HepG2 (cell line): ENCODE data around the gene PEX3. TPM values are rescaled to one million over a fixed set of nuclear protein-coding genes. Genes with fewer than 3 reads are reported as not detected.

Source experiments
- ATAC-seq: fragments of 200-7000 bp; cut with Tn5 transposase; 3 replicates; pipeline ENCODE4 v1.9.1; 2020; ENCODE audit warnings: mild to moderate bottlenecking, moderate library complexity
- BruUV-seq: library from RNA; stranded (reverse); fragments of 400-500 nt; replicated peaks from 2 replicates; lab custom pipeline; 2021; lab: Mats Ljungman, UMichigan
- CTCF ChIA-PET: fragments of 300-600 bp; formaldehyde crosslinking; extraction: SDS; loops from one replicate; lab custom pipeline; 2021; ENCODE audit warnings: low total read pairs, inconsistent platforms, low intra/inter-chr PET ratio; lab: Yijun Ruan, JAX
- POLR2A ChIA-PET: fragments of 350-600 bp; sonication (Branson Sonifier 250); formaldehyde crosslinking; loops from one replicate; lab custom pipeline; 2020; ENCODE audit warnings: antibody characterized with exemption, inconsistent platforms; lab: Yijun Ruan, JAX
- DNase-seq: peaks from one replicate; pipeline ENCODE4 v3.0.0-alpha.2; 2015; ENCODE audit warnings: low spot score
- FAIRE-seq: peaks from 3 replicates; lab custom pipeline; 2011; peaks lifted over from hg19 to GRCh38; lab: Jason Lieb, UNC
- H2AFZ ChIP-seq: one replicate; pipeline ENCODE4 v1.6.1; 2011; ENCODE audit warnings: low read length, inconsistent platforms
- H3K27ac ChIP-seq: fragments of 300-600 bp; 3 replicates; pipeline ENCODE4 v1.8.0; 2011; ENCODE audit warnings: mixed run types, mild to moderate bottlenecking, mixed read lengths, low read length, inconsistent platforms; ENCODE audit not compliant: insufficient read depth; ENCODE audit errors: extremely low read length
- H3K27me3 ChIP-seq, 2 experiments: fragments of 200-600 bp in 1 of 2; 2 replicates in 1 of 2; 3 replicates in 1 of 2; pipeline versions ENCODE4 v1.6.0 to v1.8.0; 2011; ENCODE audit warnings: low read length in 2 of 2, mild to moderate bottlenecking in 2 of 2, moderate library complexity in 2 of 2, inconsistent platforms in 1 of 2; ENCODE audit not compliant: insufficient read depth in 2 of 2, control insufficient read depth in 1 of 2
- H3K36me3 ChIP-seq, 2 experiments: fragments of 200-600 bp in 1 of 2; replicated peaks in 1 of 2; 2 replicates in 1 of 2; 3 replicates in 1 of 2; pipeline versions ENCODE4 v1.5.1 to v1.8.0; 2011; ENCODE audit warnings: low read length in 2 of 2, inconsistent platforms in 1 of 2; ENCODE audit not compliant: insufficient read depth in 2 of 2, control insufficient read depth in 1 of 2
- H3K4me1 ChIP-seq: 2 replicates; pipeline ENCODE4 v1.5.1; 2012; ENCODE audit warnings: low read length, inconsistent platforms; ENCODE audit not compliant: insufficient read depth
- H3K4me2 ChIP-seq: 2 replicates; pipeline ENCODE4 v1.6.0; 2011; ENCODE audit warnings: low read depth, low read length, inconsistent platforms
- H3K4me3 ChIP-seq, 3 experiments: fragments of 200-600 bp in 1 of 3; sonication (generic), shearing (Covaris generic) in 1 of 3; replicated peaks in 1 of 3; 2 replicates each; pipeline ENCODE4 v1.5.1; 2011 to 2016; ENCODE audit warnings: low read length in 3 of 3, inconsistent platforms in 2 of 3, low read depth in 2 of 3, mild to moderate bottlenecking in 2 of 3, control low read depth in 1 of 3, mixed read lengths in 1 of 3; ENCODE audit not compliant: insufficient read depth in 1 of 3
- H3K79me2 ChIP-seq: one replicate; pipeline ENCODE4 v1.6.1; 2011; ENCODE audit warnings: low read length, inconsistent platforms; ENCODE audit not compliant: insufficient read depth
- H3K9ac ChIP-seq: 2 replicates; pipeline ENCODE4 v1.6.0; 2011; ENCODE audit warnings: mild to moderate bottlenecking, low read depth, low read length, inconsistent platforms; ENCODE audit not compliant: insufficient read depth
- H3K9me3 ChIP-seq: 2 replicates; pipeline ENCODE4 v1.5.1; 2012; ENCODE audit warnings: mild to moderate bottlenecking, low read length
- H4K20me1 ChIP-seq: 2 replicates; pipeline ENCODE4 v1.6.0; 2011; ENCODE audit warnings: inconsistent platforms, mild to moderate bottlenecking, low read length, moderate library complexity; ENCODE audit not compliant: insufficient read depth
- DRAP1 ChIP-seq: IDR thresholded peaks from 2 replicates; pipeline ENCODE4 v1.6.1; 2016; ENCODE audit warnings: missing genetic modification reagents, missing compliant biosample characterization
- HCFC1 ChIP-seq: fragments of 150-350 bp; IDR thresholded peaks from 2 replicates; pipeline ENCODE4 v1.6.1; 2014; ENCODE audit warnings: low read depth, low read length
- HNRNPK ChIP-seq: fragments of 200-400 bp; formaldehyde crosslinking; IDR thresholded peaks from 2 replicates; pipeline ENCODE4 v1.6.1; 2018; ENCODE audit warnings: low read length, low read depth, moderate library complexity, mild to moderate bottlenecking; ENCODE audit not compliant: poor library complexity, severe bottlenecking
- PATZ1 ChIP-seq: sonication (generic); formaldehyde crosslinking; IDR thresholded peaks from 2 replicates; pipeline ENCODE4 v1.4.0; 2020; ENCODE audit warnings: missing genetic modification reagents
- SAP130 ChIP-seq: IDR thresholded peaks from 2 replicates; pipeline ENCODE4 v1.6.1; 2016; ENCODE audit warnings: low read depth
- TIGD3 ChIP-seq: sonication (generic); formaldehyde crosslinking; IDR thresholded peaks from 2 replicates; pipeline ENCODE4 v1.5.1; 2020; ENCODE audit warnings: mild to moderate bottlenecking, missing genetic modification reagents, borderline replicate concordance
- ZNF121 ChIP-seq: sonication (generic); formaldehyde crosslinking; IDR thresholded peaks from 2 replicates; pipeline ENCODE4 v1.5.0; 2020; ENCODE audit warnings: mild to moderate bottlenecking, missing genetic modification reagents
- ZNF775 ChIP-seq: sonication (generic); formaldehyde crosslinking; IDR thresholded peaks from 2 replicates; pipeline ENCODE4 v1.4.0; 2020; ENCODE audit warnings: missing genetic modification reagents, mild to moderate bottlenecking, moderate library complexity, borderline replicate concordance
- ZNF790 ChIP-seq: sonication (generic); formaldehyde crosslinking; IDR thresholded peaks from 2 replicates; pipeline ENCODE4 v1.8.0; 2022; ENCODE audit warnings: missing genetic modification reagents, mild to moderate bottlenecking, borderline replicate concordance
- ZNF841 ChIP-seq: sonication (generic); formaldehyde crosslinking; IDR thresholded peaks from 2 replicates; pipeline ENCODE4 v1.8.1; 2023; ENCODE audit warnings: missing genetic modification reagents, borderline replicate concordance
- WGBS: methylation state at CpG from one replicate; pipeline ENCODE4 v1.1.6; 2017; ENCODE audit warnings: low lambda C conversion rate; 5-methylcytosine and 5-hydroxymethylcytosine counted together
- in situ Hi-C: cut with HindIII; loops from 2 replicates; pipeline ENCODE4 v1.10.0; 2017; ENCODE audit warnings: low pct_unique_long_range_greater_than_20kb; ENCODE audit not compliant: extremely low pct_ligation_motif_present
- intact Hi-C: fragments of 100-400 bp; cut with micrococcal nuclease; formaldehyde crosslinking; loops from one replicate; pipeline ENCODE4 v1.10.0; 2022; ENCODE audit not compliant: unreplicated experiment
- polyA plus RNA-seq, 8 experiments: library from polyadenylated mRNA; depleted of rRNA in 3 of 8; stranded (reverse) in 7 of 8; unstranded in 1 of 8; fragments of >200 nt; fragmentation: Illumina TruSeq in 4 of 8; extraction: Trizol in 4 of 8; gene quantifications; 2 replicates each; pipeline versions ENCODE4 v1.2.1 to v1.2.3, GENCODE V29; 2011 to 2016; ENCODE audit warnings: low read depth in 4 of 8, missing spikeins in 1 of 8, mixed read lengths in 1 of 8; ENCODE audit not compliant: insufficient read depth in 1 of 8
- total RNA-seq, 5 experiments: library from RNA; depleted of rRNA; stranded (reverse); fragments of >200 nt; fragmentation: Illumina TruSeq; extraction: Trizol; gene quantifications; 2 replicates each; pipeline ENCODE4 v1.2.3, GENCODE V29; 2016; ENCODE audit warnings: low read depth in 1 of 5

PEX3 gene
- total and polyA plus RNA-seq, 2 of the 13 experiments (the other 11 are each of a cell fraction or from before 2014, with no cell fraction given), result 30.9 to 40.8 TPM

- Histone ChIP-seq H3K27ac (peak overlapping the region; percentile 86), H3K4me3 (peak overlapping the region; percentile 73 to 96 (median 92)), H3K79me2 (peaks cover 54% of the 10 kb centered on the region), H3K9ac (peak overlapping the region; percentile 93), H3K4me2 (peak overlapping the region; percentile 90), H3K9me3 (no peaks in the 10 kb centered on the region), H3K36me3 (peaks cover 2 to 5% of the 10 kb centered on the region in 2 experiments; a peak in 3 of 5 replicates), H3K4me1 (peaks cover 36% of the 10 kb centered on the region), H2AFZ (peak overlapping the region; percentile 99), H4K20me1 (no peaks in the 10 kb centered on the region), H3K27me3 (no peaks in the 10 kb centered on the region; a peak in 2 of 5 replicates)
- DNase-seq, result no peak
- ATAC-seq, result no peak
- WGBS, result 69% methylated on average over 6 of the region's 6 CpGs
- peak; percentile 87; the same call in 1 of the 2 replicates for TF ChIP-seq ZNF121 (CRISPR knock-in tag)
- TF ChIP-seq HNRNPK, result no peak
- BruUV-seq, result no TSS peak
- in situ Hi-C loops, result no loop called here
- intact Hi-C loops, result no loop called here
- ChIA-PET CTCF (no interaction called here), POLR2A (interaction anchor here (1.8 kb wide), 1 partner anchor 15 kb away, joined by 18 read pairs; no protein-coding TSS in a partner anchor)
- FAIRE-seq, result no peak
Observed at GRCh38 chr6:143449082-143449713, 1.4 kb upstream of the PEX3 start.

- CTCF ChIA-PET, result no interaction called here
- peaks cover 60% of the 10 kb centered on the region for H3K79me2 ChIP-seq
- intact Hi-C loops (loop anchor here (1.0 to 2.0 kb wide), 2 partner anchors 18 to 61 kb away; partner anchors contain the start of gene FUCA2), in situ Hi-C loops (no loop called here)
- H2AFZ ChIP-seq, result peak overlapping the region; percentile 99
- H3K4me2 ChIP-seq, result peak overlapping the region; percentile 90
- peak; percentile 54 for DNase-seq
- H3K4me3 ChIP-seq, result peak overlapping the region; percentile 73 to 96 (median 92)
- H3K36me3 ChIP-seq, result peaks cover 2 to 5% of the 10 kb centered on the region in 2 experiments; a peak in 3 of 5 replicates
- no peaks in the 10 kb centered on the region for H3K9me3 ChIP-seq
- WGBS, result 2% methylated on average over 19 of the region's 19 CpGs
- FAIRE-seq, result no peak
- H3K9ac ChIP-seq, result peak overlapping the region; percentile 93
- POLR2A ChIA-PET, result interaction anchor here (0.7 to 1.8 kb wide), 7 partner anchors 16 to 523 kb away, joined by 3 to 18 read pairs (median 5); partner anchors contain the start of gene LTV1
- BruUV-seq, result TSS peak; percentile 83
- peaks cover 36% of the 10 kb centered on the region for H3K4me1 ChIP-seq
- H3K27ac ChIP-seq, result peak overlapping the region; percentile 86
- ATAC-seq, result peak; percentile 32
- H3K27me3 ChIP-seq, result no peaks in the 10 kb centered on the region; a peak in 2 of 5 replicates
- H4K20me1 ChIP-seq, result no peaks in the 10 kb centered on the region
- TF ChIP-seq TIGD3 (CRISPR knock-in tag) (peak; percentile 9; the same call in 1 of the 2 replicates), SAP130 (CRISPR knock-in tag) (peak; percentile 60; the same call in 1 of the 2 replicates), ZNF775 (CRISPR knock-in tag) (peak; percentile 14; the same call in 1 of the 2 replicates), HCFC1 (peak; percentile 23), ZNF841 (CRISPR knock-in tag) (peak; percentile 51; the same call in 1 of the 2 replicates), ZNF790 (CRISPR knock-in tag) (no peak), DRAP1 (CRISPR knock-in tag) (peak; percentile 20; the same call in 1 of the 2 replicates), PATZ1 (CRISPR knock-in tag) (peak; percentile 25; the same call in 1 of the 2 replicates)
Observed at GRCh38 chr6:143449714-143450452, 722 bp upstream of the PEX3 start.
